GM23248 (cell line): ENCODE measurements around the gene GNE.

Source experiments
- EZH2 ChIP-seq: fragments of 200-600 bp; sonication (generic); IDR thresholded peaks from 2 replicates; pipeline ENCODE4 v1.6.1; 2018; ENCODE audit warnings: antibody characterized with exemption, mild to moderate bottlenecking; ENCODE audit not compliant: insufficient read depth, poor library complexity, severe bottlenecking
- EZH2phosphoT487 ChIP-seq: fragments of 200-600 bp; sonication (generic); IDR thresholded peaks from 2 replicates; pipeline ENCODE4 v1.6.1; 2018; ENCODE audit warnings: antibody characterized with exemption, moderate library complexity, mild to moderate bottlenecking, low read depth; ENCODE audit not compliant: insufficient read depth

DNA sequence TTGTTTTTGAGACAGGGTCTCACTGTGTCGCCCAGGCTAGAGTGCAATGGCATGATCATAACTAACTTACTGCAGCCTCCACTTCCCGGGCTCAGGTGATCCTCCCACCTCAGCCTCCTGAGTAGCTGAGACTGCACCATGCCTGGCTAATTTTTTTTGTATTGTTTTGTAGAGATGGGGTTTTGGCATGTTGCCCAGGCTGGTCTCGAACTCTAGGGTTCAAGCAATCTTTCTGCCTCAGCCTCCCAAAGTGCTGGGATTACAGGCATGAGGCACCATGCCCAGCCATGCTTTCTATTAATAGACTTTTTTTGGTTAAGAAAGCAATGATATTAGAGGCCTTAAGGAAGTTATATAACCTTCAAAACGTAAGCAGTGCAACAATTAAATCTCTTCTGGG, 44.3 kb downstream of the GNE start:
- TF ChIP-seq EZH2 (no peak), EZH2phosphoT487 (no peak)
